Natural killer cell (primary cell): ENCODE results near the gene GSTM5. TPM values are rescaled to one million over a fixed set of nuclear protein-coding genes. Genes with fewer than 3 reads are reported as not detected.

ENCODE experiments used
- ATAC-seq, 3 donors: fragments of 150-1000 bp in 2 of 3; fragments of 200-7000 bp in 1 of 3; cut with Tn5 transposase; 1 replicate in 1 of 3; 2 replicates in 2 of 3; pipeline ENCODE4 v1.10.0; 2021; ENCODE audit warnings: mild to moderate bottlenecking in 2 of 3, moderate library complexity in 2 of 3
- DNase-seq, 2 donors: peaks; one replicate each; pipeline versions ENCODE4 v3.0.0 to v3.0.0-alpha.2; 2013 to 2021; ENCODE audit warnings: mixed read lengths in 1 of 2
- H3K27ac ChIP-seq: one replicate; pipeline ENCODE4 v1.5.1; 2013; ENCODE audit warnings: mild to moderate bottlenecking, low read length
- H3K27me3 ChIP-seq: one replicate; pipeline ENCODE4 v1.6.1; 2013; ENCODE audit warnings: low read length; ENCODE audit not compliant: control insufficient read depth, insufficient read depth
- H3K36me3 ChIP-seq: one replicate; pipeline ENCODE4 v1.6.1; 2013; ENCODE audit warnings: low read length; ENCODE audit not compliant: control insufficient read depth, insufficient read depth
- H3K4me1 ChIP-seq: one replicate; pipeline ENCODE4 v1.6.1; 2013; ENCODE audit warnings: low read length; ENCODE audit not compliant: control insufficient read depth, insufficient read depth
- H3K4me3 ChIP-seq: one replicate; pipeline ENCODE4 v1.5.1; 2013; ENCODE audit warnings: low read length
- H3K9me3 ChIP-seq: one replicate; pipeline ENCODE4 v1.6.1; 2013; ENCODE audit warnings: low read length; ENCODE audit not compliant: control insufficient read depth, insufficient read depth
- H3K27ac Mint-ChIP-seq, 2 donors: one replicate each; pipeline ENCODE4 v1.8.0; 2022; ENCODE audit warnings: mild to moderate bottlenecking in 2 of 2, mixed read lengths in 2 of 2, moderate library complexity in 1 of 2
- H3K27me3 Mint-ChIP-seq, 2 donors: one replicate each; pipeline ENCODE4 v1.8.0; 2022; ENCODE audit warnings: low read depth in 2 of 2, mixed read lengths in 2 of 2
- H3K36me3 Mint-ChIP-seq: one replicate; pipeline ENCODE4 v1.8.0; 2022; ENCODE audit warnings: mixed read lengths
- H3K4me1 Mint-ChIP-seq, 2 donors: one replicate each; pipeline ENCODE4 v1.8.0; 2022; ENCODE audit warnings: mixed read lengths in 2 of 2
- H3K4me3 Mint-ChIP-seq: one replicate; pipeline ENCODE4 v1.8.0; 2022; ENCODE audit warnings: mild to moderate bottlenecking, moderate library complexity, mixed read lengths
- H3K9me3 Mint-ChIP-seq, 2 donors: one replicate each; pipeline ENCODE4 v1.8.0; 2022; ENCODE audit warnings: mixed read lengths in 2 of 2
- CTCF ChIP-seq: fragments of 200-600 bp; IDR thresholded peaks from one replicate; pipeline ENCODE4 v1.8.0; 2022; ENCODE audit warnings: antibody characterized with exemption
- WGBS: methylation state at CpG from one replicate; pipeline ENCODE4 v1.1.7; 2013; ENCODE audit warnings: missing lambda C conversion rate; ENCODE audit not compliant: insufficient coverage; 5-methylcytosine and 5-hydroxymethylcytosine counted together
- intact Hi-C: fragments of 100-400 bp; cut with micrococcal nuclease; formaldehyde crosslinking; loops from one replicate; pipeline ENCODE4 v1.14.2; 2022
- total RNA-seq, 4 donors: library from RNA; stranded (reverse); fragments of 120-200 nt in 1 of 4; gene quantifications; one replicate each; pipeline versions ENCODE4 v1.2.3 to v1.2.4, GENCODE V29; 2013 to 2022

Gene GSTM5
- total RNA-seq, 3 donors from 2014 or later (not counting 1 experiment from before 2014, with no cell fraction given) = 0.07 to 0.35 TPM; not detected in 1

- Histone ChIP-seq H3K4me3 (no peak overlapping the region), H3K9me3 (no peaks in the 10 kb centered on the region), H3K4me1 (no peaks in the 10 kb centered on the region), H3K36me3 (no peaks in the 10 kb centered on the region), H3K27ac (no peak overlapping the region), H3K27me3 (no peaks in the 10 kb centered on the region)
- DNase-seq = no peak
- no peaks in the 10 kb centered on the region for H3K9me3 Mint-ChIP-seq
- no peak for TF ChIP-seq CTCF
- no peaks in the 10 kb centered on the region for H3K36me3 Mint-ChIP-seq
- intact Hi-C loops = no loop called here
- no peaks in the 10 kb centered on the region for H3K4me1 Mint-ChIP-seq
- no peak for ATAC-seq
- peaks cover 12 to 35% of the 10 kb centered on the region in 2 donors for H3K27me3 Mint-ChIP-seq
- no peak overlapping the region for H3K4me3 Mint-ChIP-seq
- no peak overlapping the region for H3K27ac Mint-ChIP-seq
Observed at GRCh38 chr1:109749221-109749620, 37.2 kb downstream of the GSTM5 start.

- no peaks in the 10 kb centered on the region for H3K27me3 ChIP-seq
- 91% methylated on average over 11 of the region's 11 CpGs for WGBS
- ATAC-seq (no peak), DNase-seq (no peak)
- TF ChIP-seq CTCF = no peak
- H3K4me1 ChIP-seq = no peaks in the 10 kb centered on the region
- no peaks in the 10 kb centered on the region for H3K36me3 Mint-ChIP-seq
- no peaks in the 10 kb centered on the region for H3K4me1 Mint-ChIP-seq
- H3K4me3 Mint-ChIP-seq = no peak overlapping the region
- no peak overlapping the region for H3K27ac ChIP-seq
- no peak overlapping the region for H3K27ac Mint-ChIP-seq
- no peaks in the 10 kb centered on the region for H3K9me3 ChIP-seq
- no peaks in the 10 kb centered on the region for H3K9me3 Mint-ChIP-seq
- H3K4me3 ChIP-seq = no peak overlapping the region
- H3K36me3 ChIP-seq = no peaks in the 10 kb centered on the region
- intact Hi-C loops = no loop called here
- H3K27me3 Mint-ChIP-seq = peaks cover 12 to 29% of the 10 kb centered on the region in 2 donors
Observed at GRCh38 chr1:109750241-109750882, 38.3 kb downstream of the GSTM5 start.

DNA sequence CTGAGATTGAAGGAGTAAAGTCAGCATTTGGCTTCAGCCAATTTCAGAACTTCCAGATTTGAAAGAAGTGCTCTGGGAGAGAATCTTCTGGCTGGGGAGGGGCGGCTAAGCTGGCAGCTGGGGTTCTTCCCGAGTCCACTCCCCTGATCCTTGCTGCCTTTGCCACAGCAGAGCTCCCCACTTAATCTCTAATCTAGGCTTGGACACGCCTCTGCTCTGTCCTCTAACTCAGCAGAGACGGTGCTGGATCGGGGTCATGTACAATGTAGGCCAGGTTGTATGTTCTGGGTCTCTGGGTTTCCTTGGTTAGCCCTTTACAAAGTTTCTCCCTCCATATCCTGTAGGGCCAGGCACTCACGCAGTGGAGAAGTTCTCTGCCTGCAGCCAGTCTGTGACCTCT is 38.9 kb downstream of the GSTM5 start:
- intact Hi-C loops = no loop called here
- Histone ChIP-seq H3K4me3 (no peak overlapping the region), H3K4me1 (no peaks in the 10 kb centered on the region), H3K27me3 (no peaks in the 10 kb centered on the region), H3K27ac (no peak overlapping the region), H3K9me3 (no peaks in the 10 kb centered on the region), H3K36me3 (no peaks in the 10 kb centered on the region)
- Mint-ChIP-seq H3K36me3 (no peaks in the 10 kb centered on the region), H3K4me3 (no peak overlapping the region), H3K27me3 (peaks cover 14 to 24% of the 10 kb centered on the region in 2 donors), H3K9me3 (no peaks in the 10 kb centered on the region), H3K27ac (no peak overlapping the region), H3K4me1 (no peaks in the 10 kb centered on the region)
- DNase-seq (no peak), ATAC-seq (no peak)
- no peak for TF ChIP-seq CTCF
- WGBS = 79% methylated on average over 6 of the region's 6 CpGs
